ENCODE results near the gene ZMYND8.

The ZMYND8 gene

DNA sequence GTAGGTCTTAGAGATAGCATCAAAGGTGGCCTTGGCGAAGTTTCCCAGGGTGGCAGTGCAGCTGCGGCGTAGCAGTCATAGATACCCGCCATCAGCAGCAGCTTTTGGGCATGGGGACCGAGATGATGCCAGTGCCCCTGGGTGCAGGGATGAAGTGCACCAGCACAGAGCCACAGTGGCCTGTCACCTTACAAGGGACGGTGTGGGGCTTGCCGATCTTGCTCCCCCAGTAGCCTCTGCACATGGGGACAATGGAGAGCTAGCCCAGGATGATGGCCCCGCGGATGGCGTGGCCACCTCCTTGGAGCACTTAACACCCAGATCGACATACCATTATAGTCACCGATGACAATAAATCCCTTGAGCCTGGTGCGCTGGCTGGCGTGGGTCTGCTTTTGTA is 195.5 kb downstream of the ZMYND8 start:
- DNase-seq, result no peak

DNA sequence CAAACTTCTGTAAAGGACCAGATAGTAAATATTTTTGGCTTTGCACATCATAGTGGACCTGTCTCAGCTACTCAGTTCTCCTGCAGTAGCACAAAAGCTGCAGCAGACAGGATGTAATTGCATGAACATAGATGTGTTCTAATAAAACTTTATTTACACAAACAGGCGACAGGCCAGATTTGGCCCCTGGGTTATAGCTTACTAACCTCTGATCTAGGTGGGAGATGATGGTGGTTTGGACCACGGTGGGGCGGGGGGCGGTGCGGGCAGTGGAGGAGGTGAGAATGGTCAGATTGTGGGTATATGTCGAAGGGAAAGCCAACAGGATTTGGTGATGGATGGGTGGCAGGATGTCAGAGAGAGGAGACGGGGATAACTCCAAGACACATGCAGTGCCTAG is 196.3 kb downstream of the ZMYND8 start:
- no peak for DNase-seq

All from NCI-H526 treated with DMSO at 0.1 percent for 48 hours (cell line).